ENCODE data around the gene GPR75. TPM values are rescaled to one million over a fixed set of nuclear protein-coding genes. Genes with fewer than 3 reads are reported as not detected.

The GPR75 gene
- 1 to 10 TPM in 1 of 2 experiments, under 1 TPM in 1; 0.88 to 1.2 TPM for total RNA-seq

- Mint-ChIP-seq H3K27ac (no peak within 1 kb of the TSS), H3K27me3 (no peaks in the 10 kb centered on the region), H3K4me1 (ENCODE audit: low read depth) (peaks cover 6% of the 10 kb centered on the region), H3K36me3 (ENCODE audit: low read depth) (peaks cover 2% of the 10 kb centered on the region), H3K9me3 (no peaks in the 10 kb centered on the region), H3K4me3 (no peak within 1 kb of the TSS)
- POLR2A ChIA-PET, result no interaction called here
- intact Hi-C loops (cut with micrococcal nuclease), result no loop called here
- CTCF ChIA-PET, result no interaction called here
- DNase-seq, result no peak
- TF ChIP-seq CTCF (IDR thresholded peaks at IDR 0.05), result no peak
- ATAC-seq, result no peak
These were observed at the start of gene GPR75 for GRCh38 chr2:53859206-53860181. Gene GPR75, minus strand, starts transcription at chr2:53859967. Its CDS starts 5,211 bp downstream, at chr2:53854756.

- intact Hi-C loops (cut with micrococcal nuclease), result no loop called here
- POLR2A ChIA-PET, result no interaction called here
- no peak overlapping the region for H3K4me3 Mint-ChIP-seq
- no peak for TF ChIP-seq CTCF (IDR thresholded peaks at IDR 0.05)
- DNase-seq (no peak), ATAC-seq (no peak)
- no peaks in the 10 kb centered on the region for H3K27me3 Mint-ChIP-seq
- no peak overlapping the region for H3K27ac Mint-ChIP-seq
- H3K4me1 Mint-ChIP-seq (ENCODE audit: low read depth), result no peaks in the 10 kb centered on the region
- CTCF ChIA-PET, result interaction anchor here (0.5 to 1.9 kb wide), 2 partner anchors 18 to 49 kb away, joined by 3 to 4 read pairs; no protein-coding TSS in a partner anchor
- peaks cover 37% of the 10 kb centered on the region for H3K36me3 Mint-ChIP-seq (ENCODE audit: low read depth)
- no peaks in the 10 kb centered on the region for H3K9me3 Mint-ChIP-seq
These were observed 47.8 kb upstream of the GPR75 start for GRCh38 chr2:53907582-53907981.

- Mint-ChIP-seq H3K27ac (no peak overlapping the region), H3K27me3 (no peaks in the 10 kb centered on the region), H3K9me3 (no peaks in the 10 kb centered on the region), H3K4me1 (ENCODE audit: low read depth) (no peaks in the 10 kb centered on the region), H3K4me3 (no peak overlapping the region), H3K36me3 (ENCODE audit: low read depth) (peaks cover 39% of the 10 kb centered on the region)
- POLR2A ChIA-PET, result no interaction called here
- DNase-seq (no peak), ATAC-seq (no peak)
- CTCF ChIA-PET, result no interaction called here
- TF ChIP-seq CTCF (IDR thresholded peaks at IDR 0.05), result no peak
- intact Hi-C loops (cut with micrococcal nuclease), result no loop called here
These were observed 45.6 kb upstream of the GPR75 start for GRCh38 chr2:53905396-53905795.

- Mint-ChIP-seq H3K4me1 (ENCODE audit: low read depth) (no peaks in the 10 kb centered on the region), H3K4me3 (no peak overlapping the region), H3K27ac (peak overlapping the region; percentile 37), H3K27me3 (no peaks in the 10 kb centered on the region), H3K36me3 (ENCODE audit: low read depth) (peaks cover 39% of the 10 kb centered on the region), H3K9me3 (no peaks in the 10 kb centered on the region)
- intact Hi-C loops (cut with micrococcal nuclease), result no loop called here
- ATAC-seq (no peak), DNase-seq (no peak)
- ChIA-PET POLR2A (no interaction called here), CTCF (interaction anchor here (0.7 kb wide), 1 partner anchor 17 kb away, joined by 3 read pairs; no protein-coding TSS in a partner anchor)
- no peak for TF ChIP-seq CTCF (IDR thresholded peaks at IDR 0.05)
These were observed 43.2 kb upstream of the GPR75 start for GRCh38 chr2:53903011-53903410.

GRCh38 chr2:53901192-53901591, 41.4 kb upstream of the GPR75 start:
- CTCF ChIA-PET, result no interaction called here

More at GRCh38 chr2:53901192-53901591, 41.4 kb upstream of the GPR75 start:
- Mint-ChIP-seq H3K27me3 (no peaks in the 10 kb centered on the region), H3K9me3 (no peaks in the 10 kb centered on the region), H3K27ac (no peak overlapping the region), H3K4me1 (ENCODE audit: low read depth) (no peaks in the 10 kb centered on the region), H3K36me3 (ENCODE audit: low read depth) (peaks cover 35% of the 10 kb centered on the region), H3K4me3 (no peak overlapping the region)
- intact Hi-C loops (cut with micrococcal nuclease), result no loop called here
- no peak for DNase-seq
- ATAC-seq, result no peak
- TF ChIP-seq CTCF (IDR thresholded peaks at IDR 0.05), result no peak
- POLR2A ChIA-PET, result no interaction called here

Measured in activated CD8-positive, alpha-beta T cell treated with anti-CD3 and anti-CD28 coated beads for 36 hours (primary cell).